GM21526 (cell line): Measurements from ENCODE around the gene GCAT.

Experiments used
- ATAC-seq: cut with Tn5 transposase; IDR thresholded peaks from one replicate; pipeline ENCODE4 v1.9.1; 2021; ENCODE audit warnings: moderate library complexity; ENCODE audit not compliant: unreplicated experiment, low FRiP score

Gene GCAT

DNA sequence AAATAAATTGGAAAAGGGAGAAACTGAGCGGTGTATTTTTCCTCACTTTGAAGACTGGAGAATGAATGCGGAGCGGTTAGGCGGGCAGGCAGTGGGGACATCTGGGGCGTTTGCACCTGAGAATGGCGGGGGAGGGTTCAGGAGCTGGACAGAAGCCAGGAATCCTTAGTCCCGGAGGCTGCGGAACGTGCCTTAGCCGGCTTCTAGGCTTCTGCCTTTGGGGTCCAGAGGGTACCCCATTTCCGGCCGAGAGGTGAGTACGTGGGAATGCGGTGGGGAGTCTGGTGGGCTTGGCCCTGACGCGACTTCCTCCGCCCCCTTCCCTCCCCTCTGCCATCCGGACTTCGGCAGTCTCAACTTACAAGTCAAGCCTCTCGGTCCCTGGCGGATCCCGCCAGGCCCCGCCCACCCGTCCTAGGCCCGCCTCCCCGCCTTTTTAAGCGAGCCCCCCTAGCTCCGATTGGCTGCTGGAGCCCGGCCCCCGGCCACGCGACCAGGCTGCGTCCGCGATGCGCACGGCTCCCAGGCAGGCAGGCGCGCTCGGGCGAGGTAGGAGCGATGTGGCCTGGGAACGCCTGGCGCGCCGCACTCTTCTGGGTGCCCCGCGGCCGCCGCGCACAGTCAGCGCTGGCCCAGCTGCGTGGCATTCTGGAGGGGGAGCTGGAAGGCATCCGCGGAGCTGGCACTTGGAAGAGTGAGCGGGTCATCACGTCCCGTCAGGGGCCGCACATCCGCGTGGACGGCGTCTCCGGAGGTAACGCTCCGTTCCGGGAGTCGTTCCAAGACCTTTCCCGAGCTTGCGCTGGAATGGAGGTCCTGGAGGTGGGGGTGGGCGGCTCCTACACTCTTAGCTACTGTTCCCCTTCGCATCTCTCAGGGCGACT is at the start of gene GCAT:
GCAT (plus strand) TSS at position 525 of the 884 bp plus-strand sequence; CDS start at position 559, 34 bp downstream.
- peak; percentile 88 for ATAC-seq

DNA sequence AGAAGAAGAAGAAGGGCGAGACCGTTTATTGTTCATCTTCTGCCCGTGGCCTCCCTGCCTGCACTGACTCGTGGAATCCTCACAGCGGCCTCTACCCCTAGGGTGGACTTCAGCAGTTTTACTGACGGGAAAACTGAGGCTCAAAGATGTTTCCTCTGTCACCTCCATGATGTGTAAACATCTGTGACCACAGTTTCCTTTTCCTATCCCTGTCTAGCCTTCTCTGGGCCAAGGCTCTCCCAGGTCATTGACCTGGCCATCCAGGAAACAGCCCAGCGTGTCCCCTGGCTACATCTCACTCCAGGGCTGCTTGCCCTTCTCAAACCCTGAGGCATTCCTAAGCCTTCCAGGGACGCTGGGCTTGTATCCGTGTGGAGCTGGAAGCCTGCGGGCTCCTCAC is 49.0 kb upstream of the GCAT start:
- no peak for ATAC-seq

DNA sequence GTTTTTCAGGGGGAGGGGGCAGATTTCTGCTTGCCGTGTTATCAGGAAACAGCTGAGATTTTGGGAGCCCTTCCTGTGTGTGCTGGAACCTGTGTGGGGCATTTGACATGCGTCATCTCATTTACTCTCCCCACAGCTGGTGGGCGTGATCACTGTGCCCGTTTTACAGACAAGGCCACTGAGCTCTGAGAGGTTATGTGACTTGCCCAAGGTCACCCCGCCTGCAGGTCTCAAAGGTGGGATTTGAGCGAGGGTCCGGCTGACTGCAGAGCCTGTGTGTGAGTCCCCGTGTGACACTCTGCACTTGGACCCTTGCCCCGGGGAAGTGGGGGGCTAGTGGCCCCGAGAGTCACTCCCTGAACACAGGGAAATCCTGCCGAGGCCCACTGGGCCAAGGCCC is 48.5 kb upstream of the GCAT start:
- ATAC-seq, result no peak

DNA sequence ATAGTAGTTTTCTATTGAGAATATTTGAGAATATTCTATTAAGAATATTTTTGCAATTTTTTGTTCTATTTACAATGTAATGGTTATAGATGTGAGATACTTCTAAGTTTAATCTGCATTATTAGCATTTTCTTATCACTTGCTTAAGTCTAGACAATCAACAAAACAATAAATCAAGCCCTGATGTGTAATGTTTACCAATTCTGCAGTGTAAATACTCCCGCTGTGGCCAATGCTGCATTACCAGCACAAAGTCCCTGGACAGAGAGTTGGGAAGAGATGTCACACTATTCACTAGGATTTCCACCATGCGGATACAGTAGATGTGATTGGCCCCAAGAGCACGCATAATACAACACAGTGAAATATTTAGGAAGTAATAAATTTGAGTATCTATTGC is 47.6 kb upstream of the GCAT start:
- no peak for ATAC-seq

DNA sequence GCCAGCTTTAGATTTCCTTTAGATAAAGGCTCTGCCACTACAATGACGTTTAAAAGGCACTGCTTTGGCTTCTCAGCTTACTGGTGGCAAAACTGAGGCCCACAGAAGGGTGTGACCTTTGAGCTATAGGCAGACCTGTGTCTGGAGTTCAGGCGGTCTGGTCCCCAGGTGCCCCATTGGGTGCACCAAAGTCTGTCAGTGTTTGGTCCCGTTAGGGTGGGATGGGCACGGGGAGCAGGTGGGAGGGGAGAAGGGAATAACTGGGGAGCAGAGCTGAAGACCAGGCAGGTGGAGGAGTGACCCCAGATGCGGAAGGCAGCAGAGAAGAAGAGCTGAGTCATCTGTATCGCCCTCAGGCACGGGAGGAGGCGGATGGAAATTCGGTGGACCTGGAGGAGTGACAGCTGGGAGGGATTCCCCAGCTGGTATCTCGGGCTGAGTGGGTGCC is 45.3 kb upstream of the GCAT start:
- no peak for ATAC-seq

DNA sequence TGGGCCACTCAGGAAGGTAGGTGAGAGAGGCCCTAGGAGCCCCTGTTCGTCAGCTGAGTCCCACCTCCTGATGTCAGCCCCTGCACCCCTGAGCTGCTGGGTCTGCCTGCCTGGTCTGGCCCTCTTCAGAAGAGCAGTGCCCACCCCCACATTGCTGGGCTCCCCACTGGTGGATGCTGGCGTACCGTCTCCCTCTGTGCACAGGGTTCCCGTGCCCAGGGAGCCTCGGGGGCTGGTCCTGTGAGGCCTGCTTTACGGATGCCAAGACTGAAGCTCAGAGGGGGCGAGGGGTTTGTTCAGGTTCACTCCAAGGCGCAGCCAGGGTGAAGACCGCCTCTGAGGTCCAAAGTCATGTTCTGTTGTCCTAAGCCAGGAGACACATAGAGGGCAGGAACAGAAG is 44.7 kb upstream of the GCAT start:
- no peak for ATAC-seq

DNA sequence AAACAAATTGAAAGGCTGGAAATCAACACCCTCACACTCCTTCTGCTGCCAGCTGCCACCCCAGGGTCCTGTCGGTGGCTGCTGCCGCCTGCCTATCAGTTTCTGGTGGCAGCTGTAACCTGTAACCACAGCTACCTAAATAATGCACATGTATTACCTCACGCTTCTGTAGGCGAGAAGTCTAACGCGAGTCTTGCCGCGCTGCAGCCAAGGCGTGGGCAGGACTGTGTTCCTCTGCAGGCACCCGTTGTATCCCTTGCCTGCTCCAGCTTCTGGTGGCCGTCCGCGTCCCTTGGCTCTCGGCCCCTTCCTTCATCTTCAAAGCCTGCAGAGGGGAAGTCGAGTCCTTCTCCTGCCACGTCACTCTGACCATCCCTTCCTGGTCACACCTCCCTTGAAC is 44.1 kb upstream of the GCAT start:
- no peak for ATAC-seq

DNA sequence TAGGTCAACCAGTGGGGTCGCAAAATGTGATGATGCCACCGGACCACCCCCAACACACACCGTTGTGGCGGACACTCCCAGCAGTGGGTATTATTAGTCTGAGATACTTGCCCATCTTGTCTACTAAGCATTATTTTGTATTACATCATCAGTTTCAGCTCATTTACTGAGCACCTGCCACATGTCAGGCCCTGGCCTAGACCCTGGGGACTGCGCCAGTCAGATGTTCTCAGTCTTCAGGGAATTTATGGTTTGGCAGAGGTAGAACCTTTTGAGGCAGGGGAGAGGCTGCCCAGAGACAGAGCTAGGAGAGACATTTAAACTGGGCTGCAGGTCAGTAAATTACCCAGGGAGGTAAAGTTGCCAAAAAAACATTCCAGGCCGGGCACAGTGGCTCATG is 43.1 kb upstream of the GCAT start:
- no peak for ATAC-seq

DNA sequence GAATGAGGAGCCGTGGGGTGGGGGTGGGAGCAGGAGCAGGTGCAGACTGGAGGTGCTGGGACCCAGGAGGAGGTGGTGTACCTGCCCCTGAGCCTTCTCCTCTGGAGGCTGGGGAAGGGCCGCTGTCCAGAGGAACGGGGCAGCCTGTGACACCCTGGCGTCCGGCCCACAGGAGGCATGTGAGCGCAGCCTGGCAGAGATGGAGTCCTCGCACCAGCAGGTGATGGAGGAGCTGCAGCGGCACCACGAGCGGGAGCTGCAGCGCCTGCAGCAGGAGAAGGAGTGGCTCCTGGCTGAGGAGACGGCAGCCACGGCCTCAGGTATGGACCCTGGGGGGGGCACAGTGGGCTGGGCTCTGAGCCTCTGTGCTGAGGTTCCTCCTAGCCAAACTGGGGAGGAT is 42.2 kb upstream of the GCAT start:
- no peak for ATAC-seq

DNA sequence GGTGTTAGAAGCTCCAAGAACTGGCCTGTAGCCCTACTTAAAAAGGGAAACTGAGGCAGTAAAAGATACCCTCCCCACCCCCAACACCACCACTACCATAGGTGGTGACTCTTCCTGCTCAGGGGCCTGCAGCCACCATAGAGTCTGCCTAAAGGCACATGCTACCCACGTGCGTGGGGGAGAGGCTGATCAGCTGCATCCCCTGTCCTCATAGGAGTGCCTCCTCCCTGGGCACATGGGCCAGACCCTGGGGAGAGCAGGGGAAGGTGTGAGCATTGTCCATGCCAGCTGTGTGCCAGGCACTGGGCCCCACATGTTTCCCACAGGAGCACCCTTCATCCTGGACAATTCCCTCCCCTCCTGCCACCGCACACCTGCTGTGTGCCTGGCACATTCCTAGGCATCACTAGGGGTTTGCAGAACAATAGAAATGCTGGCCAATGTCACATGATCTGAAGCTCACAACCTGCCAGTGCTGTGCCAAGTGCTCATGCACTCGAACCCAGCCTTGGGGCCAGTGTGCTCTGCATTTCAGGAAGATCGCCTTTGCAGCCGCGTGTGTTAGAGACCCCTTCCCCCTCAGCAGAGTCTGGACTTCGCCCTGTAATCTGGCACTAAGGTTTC is 41.7 kb upstream of the GCAT start:
- ATAC-seq, result no peak

DNA sequence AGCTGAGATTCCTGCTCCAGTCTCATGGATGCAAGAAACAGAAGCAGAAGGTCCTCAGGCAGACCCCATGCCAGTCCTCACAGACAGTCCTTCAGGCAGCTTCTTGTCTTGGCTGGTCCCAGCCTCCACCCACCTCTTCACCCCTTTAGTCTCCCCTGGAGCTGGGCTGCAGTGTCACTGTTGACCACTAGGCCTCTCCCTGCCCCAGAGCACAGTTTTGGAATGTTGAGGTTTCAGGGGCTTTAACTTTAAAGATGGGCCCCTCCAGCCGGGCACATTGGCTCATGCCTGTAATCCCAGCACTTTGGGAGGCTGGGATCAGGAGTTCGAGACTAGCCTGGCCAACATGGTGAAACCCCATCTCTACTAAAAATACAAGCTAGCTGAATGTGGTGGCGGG is 39.5 kb upstream of the GCAT start:
- ATAC-seq, result no peak

DNA sequence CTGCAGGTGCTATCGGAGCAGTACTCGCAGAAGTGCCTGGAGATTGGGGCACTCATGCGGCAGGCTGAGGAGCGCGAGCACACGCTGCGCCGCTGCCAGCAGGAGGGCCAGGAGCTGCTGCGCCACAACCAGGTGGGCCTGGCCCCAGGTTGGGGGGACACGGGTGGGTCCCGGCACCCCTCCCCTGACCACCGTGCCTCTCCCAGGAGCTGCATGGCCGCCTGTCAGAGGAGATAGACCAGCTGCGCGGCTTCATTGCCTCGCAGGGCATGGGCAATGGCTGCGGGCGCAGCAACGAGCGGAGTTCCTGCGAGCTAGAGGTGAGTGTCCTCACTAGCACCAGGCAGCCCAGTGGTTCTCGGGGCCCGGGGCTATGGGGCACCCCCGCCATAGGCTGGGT is 38.7 kb upstream of the GCAT start:
- ATAC-seq, result no peak

DNA sequence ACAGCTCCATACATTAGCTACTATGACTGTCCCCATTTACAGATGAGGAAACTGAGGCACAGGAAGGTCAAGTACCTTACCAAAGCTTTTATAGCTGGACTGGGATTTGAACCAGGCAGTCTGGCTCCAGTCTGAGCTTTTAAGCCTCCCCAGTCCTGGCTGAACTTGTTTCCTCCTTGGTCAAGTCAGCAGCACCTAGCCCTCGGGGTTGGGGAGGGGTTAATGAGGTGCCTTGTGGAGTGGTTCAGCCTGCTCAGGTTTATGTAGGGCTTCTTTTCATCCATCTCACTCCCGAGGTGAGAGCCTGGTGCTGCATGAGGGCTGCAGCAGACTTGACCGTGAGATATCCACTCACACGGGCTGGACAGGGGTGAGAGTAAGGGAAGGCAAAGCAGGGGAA is 36.7 kb upstream of the GCAT start:
- ATAC-seq, result no peak

DNA sequence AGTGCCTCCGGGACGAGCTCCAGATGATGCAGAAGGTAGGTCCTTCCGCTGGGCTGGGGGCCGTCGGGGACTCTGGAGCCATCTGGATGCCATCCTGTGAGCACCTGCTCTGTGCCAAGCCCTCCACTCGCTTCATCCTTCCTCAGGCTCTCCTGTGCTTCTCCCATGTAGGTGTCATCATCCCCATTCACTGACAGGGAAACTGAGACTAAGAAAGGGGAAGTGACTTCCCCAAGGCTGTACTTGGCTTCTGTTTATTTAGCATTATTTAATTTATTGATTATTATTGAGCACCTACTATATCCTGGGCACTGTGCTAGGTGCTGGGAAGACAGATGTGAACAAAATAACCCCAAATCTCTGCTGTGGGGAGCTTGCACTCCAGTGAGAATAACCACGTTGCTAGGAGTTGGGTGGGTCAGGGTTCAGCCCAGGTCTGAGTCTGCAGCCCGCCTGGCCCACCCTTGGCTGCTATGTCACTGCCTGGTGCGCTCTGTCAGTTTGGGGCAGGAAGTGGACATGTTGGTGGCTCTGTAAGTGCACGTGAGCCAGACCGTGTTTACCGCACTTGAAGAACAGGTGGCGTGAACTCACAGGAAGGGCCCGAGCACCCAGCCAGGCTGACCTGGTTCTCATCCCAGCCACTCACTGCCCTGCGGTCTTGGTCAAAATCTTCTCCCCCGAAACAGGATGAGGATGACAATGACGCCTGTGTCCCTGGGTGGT is 35.9 kb upstream of the GCAT start:
- ATAC-seq, result no peak

DNA sequence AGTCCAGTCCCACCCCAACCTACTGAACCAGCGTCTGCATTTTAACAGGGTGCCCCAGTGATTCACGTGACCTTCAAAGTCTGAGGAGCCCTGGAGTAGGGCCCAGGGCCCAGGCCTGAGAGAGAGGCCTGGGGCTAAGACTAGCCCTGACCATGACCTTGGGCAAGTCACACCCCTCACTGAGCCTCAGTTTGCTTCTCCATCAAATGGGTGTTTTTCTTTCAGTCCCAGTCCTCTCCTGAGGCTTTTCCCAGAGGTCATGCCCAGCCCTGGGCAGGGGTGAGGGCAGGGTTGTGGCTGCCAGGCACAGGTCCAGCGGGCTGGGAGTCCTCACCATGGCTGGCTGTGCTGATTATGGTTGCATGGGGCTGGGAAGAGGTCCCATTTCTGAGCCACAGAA is 33.0 kb upstream of the GCAT start:
- no peak for ATAC-seq

DNA sequence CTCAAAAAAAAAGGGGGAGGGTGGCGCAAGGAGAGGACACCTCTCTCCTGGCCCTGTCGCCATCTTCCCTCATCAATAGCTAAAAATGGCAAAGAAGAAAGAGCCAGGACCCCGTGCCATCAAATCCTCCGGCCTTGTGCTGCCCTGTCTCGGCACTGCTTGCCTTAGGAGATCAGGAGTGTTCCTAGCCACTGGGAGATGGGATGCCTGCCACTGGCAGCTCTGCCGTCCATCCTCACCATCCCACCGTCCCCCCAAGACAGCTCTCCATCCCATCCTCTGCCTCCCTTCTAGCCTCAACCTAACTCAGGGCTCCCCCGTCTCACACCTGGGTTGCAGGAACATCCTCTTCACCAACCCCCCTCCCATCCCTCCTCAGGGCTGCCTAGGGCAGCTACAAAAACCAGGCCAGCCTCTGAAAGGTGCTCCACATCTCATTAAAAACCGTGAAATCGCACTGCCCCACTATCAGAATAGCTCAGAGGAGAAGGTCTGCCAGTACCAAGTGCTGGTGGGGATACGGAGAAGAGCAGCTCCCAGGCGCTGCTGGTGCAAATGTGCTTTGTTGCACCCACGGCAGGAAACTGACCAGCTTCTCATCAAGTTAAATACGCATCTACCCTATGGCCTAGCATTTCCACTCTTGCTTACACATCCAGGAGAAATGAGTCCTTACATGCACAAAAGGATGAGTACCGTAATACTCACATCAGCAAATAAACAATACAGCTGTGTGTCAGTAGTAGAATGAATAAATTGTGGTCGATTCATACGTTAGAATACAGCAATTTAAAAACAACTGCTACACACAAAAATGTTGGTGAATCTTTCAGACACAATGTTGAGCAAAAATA is 31.7 kb upstream of the GCAT start:
- no peak for ATAC-seq

DNA sequence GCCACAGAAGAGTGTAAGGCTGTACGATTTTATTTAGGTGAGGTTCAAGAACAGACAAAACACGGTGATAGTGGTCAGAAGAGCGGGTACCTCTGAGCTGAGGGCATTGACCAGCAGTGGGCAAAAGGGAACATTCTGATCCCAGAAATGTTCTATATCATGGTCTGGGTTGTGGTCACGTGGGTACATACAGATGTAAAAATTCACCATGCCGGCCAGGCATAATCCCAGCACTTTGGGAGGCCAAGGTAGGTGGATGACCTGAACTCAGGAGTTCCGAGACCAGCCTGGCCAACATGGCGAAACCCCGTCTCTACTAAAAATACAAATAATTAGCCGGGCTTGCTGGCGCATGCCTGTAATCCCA is 31.1 kb upstream of the GCAT start:
- no peak for ATAC-seq

DNA sequence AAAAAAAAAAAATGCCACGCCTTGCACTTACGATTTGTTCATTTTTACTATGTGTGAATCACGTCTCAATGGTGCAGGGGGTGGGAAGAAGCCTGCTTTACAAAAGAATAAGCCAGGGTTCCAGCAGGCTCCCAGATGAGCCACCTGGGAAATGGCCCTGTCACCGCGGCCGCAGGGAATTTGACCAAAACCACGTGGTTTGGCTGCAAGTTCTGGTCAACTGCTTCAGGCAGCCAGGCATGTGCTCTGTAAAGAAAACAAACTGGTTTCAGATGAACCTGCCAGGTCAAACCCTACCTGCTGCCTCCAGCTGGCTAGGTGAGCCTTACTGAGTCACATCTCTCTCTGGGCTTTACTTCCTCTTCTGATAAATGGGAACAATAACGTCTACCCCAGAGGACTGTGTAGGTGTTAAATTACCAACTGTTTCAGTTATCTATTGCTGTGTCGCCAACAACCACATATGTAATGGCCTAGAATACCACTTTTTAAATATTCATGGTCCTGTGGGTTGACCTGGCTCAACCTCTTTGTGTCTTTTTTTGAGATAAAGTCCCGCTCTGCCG is 30.5 kb upstream of the GCAT start:
- no peak for ATAC-seq

DNA sequence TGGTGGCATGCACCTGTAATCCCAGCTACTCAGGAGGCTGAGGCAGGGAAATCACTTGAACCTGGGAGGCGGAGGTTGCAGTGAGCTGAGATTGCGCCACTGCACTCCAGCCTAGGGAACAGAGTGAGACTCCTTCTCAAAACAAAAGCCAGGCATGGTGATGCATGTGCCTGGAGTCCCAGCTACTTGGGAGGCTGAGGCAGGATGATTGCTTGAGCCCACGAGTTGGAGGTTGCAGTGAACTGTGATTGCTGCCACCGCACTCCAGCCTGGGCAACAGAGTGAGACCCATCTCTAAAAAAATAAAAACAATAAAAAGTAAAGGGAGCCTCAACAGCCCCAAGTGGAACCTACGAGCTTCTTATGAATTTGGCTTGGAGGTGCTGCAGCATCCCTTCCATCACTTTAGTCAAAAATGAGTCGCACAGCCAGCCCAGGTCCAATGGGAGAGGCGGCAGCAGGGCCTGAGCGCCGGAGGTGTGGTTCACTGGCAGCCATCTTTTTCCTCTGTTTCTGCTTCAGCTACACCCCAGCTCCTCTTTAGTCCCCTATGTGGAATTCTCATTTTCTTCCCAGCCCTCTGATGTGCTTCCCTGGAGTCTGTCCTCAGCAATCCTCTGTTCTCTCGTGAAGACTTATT is 29.2 kb upstream of the GCAT start:
- ATAC-seq, result no peak
